HepG2 (cell line): Measurements from ENCODE around the gene TUBB2B. TPM values are rescaled to one million over a fixed set of nuclear protein-coding genes. Genes with fewer than 3 reads are reported as not detected.

Experiments
- AGO2 ChIP-seq: fragments of 200-400 bp; formaldehyde crosslinking; optimal IDR thresholded peaks from 2 replicates; pipeline ENCODE3; 2017; ENCODE audit warnings: mild to moderate bottlenecking, low read depth, low read length, moderate library complexity
- EZH2 ChIP-seq: conservative IDR thresholded peaks from 2 replicates; pipeline ENCODE4 v1.6.1; 2012; ENCODE audit warnings: mild to moderate bottlenecking, low read depth, low read length, moderate library complexity
- GABPB1 ChIP-seq: IDR thresholded peaks from 2 replicates; pipeline ENCODE4 v1.6.1; 2016; ENCODE audit warnings: mild to moderate bottlenecking, missing genetic modification reagents, moderate library complexity, missing compliant biosample characterization
- IRX3 ChIP-seq: sonication (generic); formaldehyde crosslinking; IDR thresholded peaks from 2 replicates; pipeline ENCODE4 v1.8.1; 2023; ENCODE audit warnings: mild to moderate bottlenecking, low read depth, missing genetic modification reagents, borderline replicate concordance
- KDM5B ChIP-seq: sonication (generic); formaldehyde crosslinking; IDR thresholded peaks from 2 replicates; pipeline ENCODE4 v1.4.0; 2020; ENCODE audit warnings: missing genetic modification reagents, mild to moderate bottlenecking, borderline replicate concordance
- MAFF ChIP-seq: IDR thresholded peaks from 2 replicates; pipeline ENCODE4 v1.6.1; 2011; ENCODE audit warnings: low read depth, low read length, improper control_type of control experiment
- MEIS1 ChIP-seq: sonication (generic); formaldehyde crosslinking; IDR thresholded peaks from 2 replicates; pipeline ENCODE4 v1.9.0; 2021; ENCODE audit warnings: mild to moderate bottlenecking, missing genetic modification reagents, moderate library complexity, borderline replicate concordance
- NFRKB ChIP-seq: fragments of 450-650 bp; IDR thresholded peaks from 2 replicates; pipeline ENCODE4 v1.6.1; 2017
- PCBP1 ChIP-seq: fragments of 200-400 bp; formaldehyde crosslinking; IDR thresholded peaks from 2 replicates; pipeline ENCODE4 v1.6.1; 2017; ENCODE audit warnings: mild to moderate bottlenecking, low read depth, low read length, borderline replicate concordance
- STAG1 ChIP-seq: sonication (generic); formaldehyde crosslinking; IDR thresholded peaks from 2 replicates; pipeline ENCODE4 v1.4.0; 2020; ENCODE audit warnings: missing genetic modification reagents
- XRCC5 ChIP-seq: fragments of 200-400 bp; formaldehyde crosslinking; optimal IDR thresholded peaks from 2 replicates; pipeline ENCODE3; 2017; ENCODE audit warnings: mild to moderate bottlenecking, low read length
- YEATS4 ChIP-seq: sonication (generic); formaldehyde crosslinking; IDR thresholded peaks from 2 replicates; pipeline ENCODE4 v1.4.0; 2020; ENCODE audit warnings: missing genetic modification reagents, borderline replicate concordance
- ZNF333 ChIP-seq: sonication (generic); formaldehyde crosslinking; IDR thresholded peaks from 2 replicates; pipeline ENCODE4 v1.4.0; 2020; ENCODE audit warnings: mild to moderate bottlenecking, missing genetic modification reagents, borderline replicate concordance
- ZNF556 ChIP-seq: sonication (generic); formaldehyde crosslinking; IDR thresholded peaks from 2 replicates; pipeline ENCODE4 v1.4.0; 2020; ENCODE audit warnings: mild to moderate bottlenecking, missing genetic modification reagents, borderline replicate concordance
- ZNF557 ChIP-seq: sonication (generic); formaldehyde crosslinking; IDR thresholded peaks from 2 replicates; pipeline ENCODE4 v1.4.0; 2020; ENCODE audit warnings: missing genetic modification reagents
- ZNF672 ChIP-seq: sonication (generic); formaldehyde crosslinking; IDR thresholded peaks from 2 replicates; pipeline ENCODE4 v1.8.1; 2022; ENCODE audit warnings: missing genetic modification reagents
- ZNF709 ChIP-seq: sonication (generic); formaldehyde crosslinking; IDR thresholded peaks from 2 replicates; pipeline ENCODE4 v1.5.0; 2020; ENCODE audit warnings: mild to moderate bottlenecking, missing genetic modification reagents
- ZNF747 ChIP-seq: sonication (generic); formaldehyde crosslinking; IDR thresholded peaks from 2 replicates; pipeline ENCODE4 v1.8.1; 2023; ENCODE audit warnings: missing genetic modification reagents, mild to moderate bottlenecking, borderline replicate concordance
- polyA plus RNA-seq, 8 experiments: library from polyadenylated mRNA; depleted of rRNA in 3 of 8; stranded (reverse) in 7 of 8; unstranded in 1 of 8; fragments of >200 nt; fragmentation: Illumina TruSeq in 4 of 8; extraction: Trizol in 4 of 8; gene quantifications; 2 replicates each; pipeline versions ENCODE4 v1.2.1 to v1.2.3, GENCODE V29; 2011 to 2016; ENCODE audit warnings: low read depth in 4 of 8, missing spikeins in 1 of 8, mixed read lengths in 1 of 8; ENCODE audit not compliant: insufficient read depth in 1 of 8
- total RNA-seq, 5 experiments: library from RNA; depleted of rRNA; stranded (reverse); fragments of >200 nt; fragmentation: Illumina TruSeq; extraction: Trizol; gene quantifications; 2 replicates each; pipeline ENCODE4 v1.2.3, GENCODE V29; 2016; ENCODE audit warnings: low read depth in 1 of 5
- TF ChIP-seq, protein P1 (sequence below): sonication (generic); formaldehyde crosslinking; IDR thresholded peaks from 2 replicates; pipeline ENCODE4 v1.4.0; 2020; ENCODE audit warnings: missing genetic modification reagents
- TF ChIP-seq, protein P2 (sequence below): sonication (generic); formaldehyde crosslinking; IDR thresholded peaks from 2 replicates; pipeline ENCODE4 v1.8.1; 2023; ENCODE audit warnings: mild to moderate bottlenecking, moderate library complexity, missing genetic modification reagents
- TF ChIP-seq, protein P3 (sequence below): sonication (generic); formaldehyde crosslinking; IDR thresholded peaks from 2 replicates; pipeline ENCODE4 v1.5.1; 2020; ENCODE audit warnings: missing genetic modification reagents, mild to moderate bottlenecking, borderline replicate concordance
- TF ChIP-seq, protein P4 (sequence below): sonication (generic); formaldehyde crosslinking; IDR thresholded peaks from 2 replicates; pipeline ENCODE4 v1.4.0; 2020; ENCODE audit warnings: mild to moderate bottlenecking, missing genetic modification reagents
- TF ChIP-seq, protein P5 (sequence below): sonication (generic); formaldehyde crosslinking; IDR thresholded peaks from 2 replicates; pipeline ENCODE4 v1.4.0; 2020; ENCODE audit warnings: mild to moderate bottlenecking, low read depth, missing genetic modification reagents
- TF ChIP-seq, protein P6 (sequence below): sonication (generic); formaldehyde crosslinking; IDR thresholded peaks from 2 replicates; pipeline ENCODE4 v1.5.0; 2020; ENCODE audit warnings: mild to moderate bottlenecking, missing genetic modification reagents

The TUBB2B gene
- total and polyA plus RNA-seq, 2 of the 13 experiments (the other 11 are each of a cell fraction or from before 2014, with no cell fraction given), result 10.3 to 23.6 TPM

DNA sequence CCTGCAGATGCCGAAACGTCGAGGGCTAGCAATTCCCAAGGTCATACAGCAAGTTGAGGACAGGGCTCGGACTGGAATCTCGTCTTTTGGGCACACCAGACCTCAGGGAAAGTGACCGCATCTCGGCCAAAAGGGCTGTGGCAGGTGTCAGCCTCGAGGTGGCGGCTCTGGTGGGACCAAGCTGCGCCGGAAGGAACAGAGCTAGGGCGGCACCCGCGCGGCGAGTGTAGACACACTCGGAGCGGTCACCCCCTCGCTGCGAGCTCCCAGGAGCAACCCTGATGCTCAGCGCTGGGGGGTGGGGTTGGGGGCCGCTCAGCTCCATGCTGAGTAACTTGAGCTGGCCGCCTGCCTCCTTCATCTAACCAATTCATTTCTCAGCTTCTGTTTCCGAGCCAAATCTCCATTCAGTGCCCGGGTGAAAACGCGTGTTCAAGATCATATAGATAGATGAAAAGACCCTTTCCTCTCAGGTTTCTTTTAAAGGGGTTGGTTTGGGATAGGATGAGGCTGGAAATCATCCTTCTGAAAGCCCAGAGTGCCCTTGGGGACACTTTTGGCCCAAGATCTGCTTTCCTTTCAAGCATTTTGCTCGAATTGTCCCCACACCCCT, 2.2 kb upstream of the TUBB2B start (continued):
- peak; percentile 24 for TF ChIP-seq AGO2
- TF ChIP-seq ZNF333, result 0 out of 2 replicates have a peak, but pooled peaks have one; percentile 28
- TF ChIP-seq ZNF557 (CRISPR knock-in tag), result no peak
- TF ChIP-seq MAFF, result no peak
- TF ChIP-seq NFRKB, result no peak
- TF ChIP-seq ZNF556, result no peak
- TF ChIP-seq MEIS1 (CRISPR knock-in tag), result no peak
- TF ChIP-seq, protein P1, sequence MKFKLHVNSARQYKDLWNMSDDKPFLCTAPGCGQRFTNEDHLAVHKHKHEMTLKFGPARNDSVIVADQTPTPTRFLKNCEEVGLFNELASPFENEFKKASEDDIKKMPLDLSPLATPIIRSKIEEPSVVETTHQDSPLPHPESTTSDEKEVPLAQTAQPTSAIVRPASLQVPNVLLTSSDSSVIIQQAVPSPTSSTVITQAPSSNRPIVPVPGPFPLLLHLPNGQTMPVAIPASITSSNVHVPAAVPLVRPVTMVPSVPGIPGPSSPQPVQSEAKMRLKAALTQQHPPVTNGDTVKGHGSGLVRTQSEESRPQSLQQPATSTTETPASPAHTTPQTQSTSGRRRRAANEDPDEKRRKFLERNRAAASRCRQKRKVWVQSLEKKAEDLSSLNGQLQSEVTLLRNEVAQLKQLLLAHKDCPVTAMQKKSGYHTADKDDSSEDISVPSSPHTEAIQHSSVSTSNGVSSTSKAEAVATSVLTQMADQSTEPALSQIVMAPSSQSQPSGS (CRISPR knock-in tag), result no peak
- 0 out of 2 replicates have a peak, but pooled peaks have one; percentile 3 for TF ChIP-seq STAG1 (CRISPR knock-in tag)
- TF ChIP-seq, protein P2, sequence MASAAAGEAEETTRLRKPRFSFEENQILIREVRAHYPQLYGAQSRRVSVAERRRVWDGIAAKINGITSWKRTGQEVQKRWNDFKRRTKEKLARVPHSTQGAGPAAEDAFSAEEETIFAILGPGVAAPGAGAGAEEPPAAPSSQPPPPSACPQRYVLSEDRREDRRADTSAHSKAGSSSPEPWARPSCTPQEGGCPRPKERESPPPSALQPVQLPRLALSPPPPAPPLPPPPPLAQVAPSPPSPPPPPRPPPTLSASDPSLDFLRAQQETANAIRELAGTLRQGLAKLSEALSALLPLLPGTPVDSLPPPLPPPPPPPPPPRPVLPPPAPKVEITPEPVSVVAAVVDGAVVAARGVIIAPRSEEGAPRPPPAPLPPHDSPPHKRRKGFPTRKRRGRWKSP (CRISPR knock-in tag), result no peak
- TF ChIP-seq ZNF747, result no peak
- peak; percentile 72 for TF ChIP-seq GABPB1 (CRISPR knock-in tag)
- TF ChIP-seq, protein P3, sequence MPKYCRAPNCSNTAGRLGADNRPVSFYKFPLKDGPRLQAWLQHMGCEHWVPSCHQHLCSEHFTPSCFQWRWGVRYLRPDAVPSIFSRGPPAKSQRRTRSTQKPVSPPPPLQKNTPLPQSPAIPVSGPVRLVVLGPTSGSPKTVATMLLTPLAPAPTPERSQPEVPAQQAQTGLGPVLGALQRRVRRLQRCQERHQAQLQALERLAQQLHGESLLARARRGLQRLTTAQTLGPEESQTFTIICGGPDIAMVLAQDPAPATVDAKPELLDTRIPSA (CRISPR knock-in tag), result no peak
- TF ChIP-seq, protein P4, sequence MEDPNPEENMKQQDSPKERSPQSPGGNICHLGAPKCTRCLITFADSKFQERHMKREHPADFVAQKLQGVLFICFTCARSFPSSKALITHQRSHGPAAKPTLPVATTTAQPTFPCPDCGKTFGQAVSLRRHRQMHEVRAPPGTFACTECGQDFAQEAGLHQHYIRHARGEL, result no peak
- peak; percentile 66; the same call in 1 of the 2 replicates for TF ChIP-seq EZH2
- TF ChIP-seq PCBP1, result no peak
- peak; percentile 21; the same call in 1 of the 2 replicates for TF ChIP-seq KDM5B (CRISPR knock-in tag)
- TF ChIP-seq ZNF672 (CRISPR knock-in tag), result no peak
- TF ChIP-seq, protein P5, sequence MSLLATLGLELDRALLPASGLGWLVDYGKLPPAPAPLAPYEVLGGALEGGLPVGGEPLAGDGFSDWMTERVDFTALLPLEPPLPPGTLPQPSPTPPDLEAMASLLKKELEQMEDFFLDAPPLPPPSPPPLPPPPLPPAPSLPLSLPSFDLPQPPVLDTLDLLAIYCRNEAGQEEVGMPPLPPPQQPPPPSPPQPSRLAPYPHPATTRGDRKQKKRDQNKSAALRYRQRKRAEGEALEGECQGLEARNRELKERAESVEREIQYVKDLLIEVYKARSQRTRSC, result no peak
- no peak for TF ChIP-seq ZNF709 (CRISPR knock-in tag)
- no peak for TF ChIP-seq IRX3 (CRISPR knock-in tag)
- TF ChIP-seq XRCC5, result peak; percentile 16
- TF ChIP-seq YEATS4 (CRISPR knock-in tag), result 0 out of 2 replicates have a peak, but pooled peaks have one; percentile 34
- TF ChIP-seq, protein P6, sequence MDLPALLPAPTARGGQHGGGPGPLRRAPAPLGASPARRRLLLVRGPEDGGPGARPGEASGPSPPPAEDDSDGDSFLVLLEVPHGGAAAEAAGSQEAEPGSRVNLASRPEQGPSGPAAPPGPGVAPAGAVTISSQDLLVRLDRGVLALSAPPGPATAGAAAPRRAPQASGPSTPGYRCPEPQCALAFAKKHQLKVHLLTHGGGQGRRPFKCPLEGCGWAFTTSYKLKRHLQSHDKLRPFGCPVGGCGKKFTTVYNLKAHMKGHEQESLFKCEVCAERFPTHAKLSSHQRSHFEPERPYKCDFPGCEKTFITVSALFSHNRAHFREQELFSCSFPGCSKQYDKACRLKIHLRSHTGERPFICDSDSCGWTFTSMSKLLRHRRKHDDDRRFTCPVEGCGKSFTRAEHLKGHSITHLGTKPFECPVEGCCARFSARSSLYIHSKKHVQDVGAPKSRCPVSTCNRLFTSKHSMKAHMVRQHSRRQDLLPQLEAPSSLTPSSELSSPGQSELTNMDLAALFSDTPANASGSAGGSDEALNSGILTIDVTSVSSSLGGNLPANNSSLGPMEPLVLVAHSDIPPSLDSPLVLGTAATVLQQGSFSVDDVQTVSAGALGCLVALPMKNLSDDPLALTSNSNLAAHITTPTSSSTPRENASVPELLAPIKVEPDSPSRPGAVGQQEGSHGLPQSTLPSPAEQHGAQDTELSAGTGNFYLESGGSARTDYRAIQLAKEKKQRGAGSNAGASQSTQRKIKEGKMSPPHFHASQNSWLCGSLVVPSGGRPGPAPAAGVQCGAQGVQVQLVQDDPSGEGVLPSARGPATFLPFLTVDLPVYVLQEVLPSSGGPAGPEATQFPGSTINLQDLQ (CRISPR knock-in tag), result 0 out of 2 replicates have a peak, but pooled peaks have one; percentile 41
